ENCODE results near the gene TEX19.
"Not testable (repeated sequence)": the region's sequence is repeated elsewhere in the genome, so short reads cannot be mapped to it uniquely, and the experiment has no call there.

TEX19 gene

DNA sequence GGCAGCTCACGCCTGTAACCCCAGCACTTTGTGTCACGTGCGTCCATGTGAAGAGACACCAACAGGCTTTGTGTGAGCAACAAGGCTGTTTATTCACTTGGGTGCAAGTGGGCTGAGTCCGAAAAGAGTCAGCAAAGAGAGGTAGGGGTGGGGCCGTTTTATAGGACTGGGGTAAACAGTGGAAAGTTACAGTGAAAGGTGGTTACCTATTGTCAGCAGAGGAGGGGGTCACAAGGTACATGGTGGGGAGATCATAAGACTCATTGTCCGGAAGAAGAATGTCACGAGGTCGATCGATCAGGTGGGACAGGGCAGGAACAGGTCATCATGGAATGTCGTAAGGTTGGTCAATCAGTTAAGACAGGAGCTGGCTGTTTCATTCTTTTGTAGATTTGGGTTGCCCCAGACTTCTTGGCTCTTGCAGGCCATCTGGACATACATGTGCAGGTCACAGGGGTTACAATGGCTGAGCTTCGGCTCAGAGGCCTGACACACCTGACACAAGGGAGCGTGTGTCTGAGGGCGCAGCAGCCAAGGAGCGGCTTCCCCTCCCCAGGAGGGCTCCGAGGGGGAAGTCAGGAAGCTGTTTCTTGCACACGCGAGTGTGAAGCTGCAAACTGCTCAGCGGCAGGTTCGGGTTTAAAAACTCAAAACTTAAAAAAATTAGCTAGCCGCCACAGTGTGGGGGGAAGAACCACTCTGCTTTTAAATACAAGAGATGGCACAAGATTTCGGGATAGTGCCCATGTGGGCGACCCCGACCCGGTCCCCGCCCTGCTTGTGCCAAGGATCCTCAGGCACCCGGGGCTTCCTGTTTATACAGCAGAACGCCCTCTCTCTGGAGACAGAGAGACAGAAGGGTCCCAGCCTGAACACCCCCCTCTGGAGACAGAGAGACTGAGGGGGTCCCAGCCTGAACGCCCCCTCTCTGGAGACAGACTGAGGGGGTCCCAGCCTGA is 12.4 kb upstream of the TEX19 start:
- H3K4me3 ChIP-seq (ENCODE audit: low read depth, low read length): no peak overlapping the region
- in situ Hi-C loops (cut with HindIII; ENCODE audit: low sequenced_read_pairs): loop anchor here (10.0 kb wide), 1 partner anchor 68 kb away; the partner anchor contains the start of genes HEXD and OGFOD3
- DNase-seq (ENCODE audit: low read depth, low spot score): no peak
- TF ChIP-seq, protein P1, sequence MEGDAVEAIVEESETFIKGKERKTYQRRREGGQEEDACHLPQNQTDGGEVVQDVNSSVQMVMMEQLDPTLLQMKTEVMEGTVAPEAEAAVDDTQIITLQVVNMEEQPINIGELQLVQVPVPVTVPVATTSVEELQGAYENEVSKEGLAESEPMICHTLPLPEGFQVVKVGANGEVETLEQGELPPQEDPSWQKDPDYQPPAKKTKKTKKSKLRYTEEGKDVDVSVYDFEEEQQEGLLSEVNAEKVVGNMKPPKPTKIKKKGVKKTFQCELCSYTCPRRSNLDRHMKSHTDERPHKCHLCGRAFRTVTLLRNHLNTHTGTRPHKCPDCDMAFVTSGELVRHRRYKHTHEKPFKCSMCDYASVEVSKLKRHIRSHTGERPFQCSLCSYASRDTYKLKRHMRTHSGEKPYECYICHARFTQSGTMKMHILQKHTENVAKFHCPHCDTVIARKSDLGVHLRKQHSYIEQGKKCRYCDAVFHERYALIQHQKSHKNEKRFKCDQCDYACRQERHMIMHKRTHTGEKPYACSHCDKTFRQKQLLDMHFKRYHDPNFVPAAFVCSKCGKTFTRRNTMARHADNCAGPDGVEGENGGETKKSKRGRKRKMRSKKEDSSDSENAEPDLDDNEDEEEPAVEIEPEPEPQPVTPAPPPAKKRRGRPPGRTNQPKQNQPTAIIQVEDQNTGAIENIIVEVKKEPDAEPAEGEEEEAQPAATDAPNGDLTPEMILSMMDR (IDR thresholded peaks at IDR 0.05; ENCODE audit: low read depth, low read length): no peak

DNA sequence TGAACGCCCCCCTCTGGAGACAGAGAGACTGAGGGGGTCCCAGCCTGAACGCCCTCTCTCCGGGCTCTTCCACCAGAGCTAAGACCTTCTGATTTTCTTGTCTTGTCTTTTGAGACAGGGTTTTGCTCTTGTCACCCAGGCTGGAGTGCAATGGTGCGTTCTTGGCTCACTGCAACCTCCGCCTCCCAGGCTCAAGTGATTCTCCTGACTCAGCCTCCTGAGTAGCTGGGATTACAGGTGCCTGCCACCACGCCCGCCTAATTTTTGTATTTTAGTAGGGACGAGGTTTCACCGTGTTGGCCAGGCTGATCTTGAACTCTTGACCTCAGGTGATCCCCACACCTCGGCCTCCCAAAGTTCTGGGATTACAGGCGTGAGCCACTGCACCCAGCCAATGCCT is 11.1 kb upstream of the TEX19 start:
- DNase-seq (ENCODE audit: low read depth, low spot score); H3K4me3 ChIP-seq (ENCODE audit: low read depth, low read length): not testable (repeated sequence)

DNA sequence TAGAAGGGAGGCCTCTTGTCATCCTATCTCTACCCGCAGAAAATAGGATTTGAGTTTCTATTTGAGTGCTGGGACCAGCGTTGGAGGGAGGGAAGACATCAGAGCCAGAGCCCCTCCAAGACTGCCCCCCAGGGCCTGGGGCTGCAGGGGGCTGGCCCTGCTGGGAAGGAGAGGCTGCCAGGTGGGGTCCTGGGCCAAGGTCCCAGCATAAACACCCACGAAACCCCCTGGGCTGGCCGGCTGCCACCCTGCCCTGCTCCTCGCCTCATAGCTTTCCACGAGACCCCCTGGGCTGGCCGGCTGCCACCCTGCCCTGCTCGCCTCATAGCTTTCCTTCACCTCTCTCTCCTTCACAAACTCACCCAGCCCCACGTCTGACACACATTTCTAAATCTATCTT is 10.6 kb upstream of the TEX19 start:
- DNase-seq (ENCODE audit: low read depth, low spot score): no peak
- no peak overlapping the region for H3K4me3 ChIP-seq (ENCODE audit: low read depth, low read length)
- in situ Hi-C loops (cut with HindIII; ENCODE audit: low sequenced_read_pairs): loop anchor here (10.0 kb wide), 1 partner anchor 66 kb away; the partner anchor contains the start of genes HEXD and OGFOD3
- TF ChIP-seq, protein P1 (IDR thresholded peaks at IDR 0.05; ENCODE audit: low read depth, low read length): no peak

More for the DNA sequence above, 11.1 kb upstream of the TEX19 start:
- in situ Hi-C loops (cut with HindIII; ENCODE audit: low sequenced_read_pairs): loop anchor here (10.0 kb wide), 1 partner anchor 67 kb away; the partner anchor contains the start of genes HEXD and OGFOD3

DNA sequence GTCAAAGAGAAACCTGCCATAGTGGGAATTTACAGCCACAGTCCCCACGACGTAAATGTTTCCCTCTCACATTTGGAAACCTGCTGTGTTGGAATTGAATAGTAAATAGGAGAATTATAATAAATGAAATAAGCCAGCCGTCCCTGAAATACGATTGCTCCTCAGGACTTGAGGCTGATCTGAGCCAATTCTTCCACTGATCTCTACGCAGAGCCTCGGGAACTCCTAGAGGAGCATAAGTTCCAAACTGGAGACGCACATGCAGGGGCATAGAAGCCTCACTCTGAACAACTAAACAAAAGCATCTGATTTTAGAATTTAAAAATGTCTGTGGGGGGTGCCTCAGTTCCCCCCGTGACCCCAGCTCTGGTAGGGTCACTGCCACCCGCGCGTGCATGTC is 10.2 kb upstream of the TEX19 start:
- in situ Hi-C loops (cut with HindIII; ENCODE audit: low sequenced_read_pairs): loop anchor here (10.0 kb wide), 1 partner anchor 66 kb away; the partner anchor contains the start of genes HEXD and OGFOD3
- no peak overlapping the region for H3K4me3 ChIP-seq (ENCODE audit: low read depth, low read length)
- TF ChIP-seq, protein P1 (IDR thresholded peaks at IDR 0.05; ENCODE audit: low read depth, low read length): no peak
- DNase-seq (ENCODE audit: low read depth, low spot score): no peak

DNA sequence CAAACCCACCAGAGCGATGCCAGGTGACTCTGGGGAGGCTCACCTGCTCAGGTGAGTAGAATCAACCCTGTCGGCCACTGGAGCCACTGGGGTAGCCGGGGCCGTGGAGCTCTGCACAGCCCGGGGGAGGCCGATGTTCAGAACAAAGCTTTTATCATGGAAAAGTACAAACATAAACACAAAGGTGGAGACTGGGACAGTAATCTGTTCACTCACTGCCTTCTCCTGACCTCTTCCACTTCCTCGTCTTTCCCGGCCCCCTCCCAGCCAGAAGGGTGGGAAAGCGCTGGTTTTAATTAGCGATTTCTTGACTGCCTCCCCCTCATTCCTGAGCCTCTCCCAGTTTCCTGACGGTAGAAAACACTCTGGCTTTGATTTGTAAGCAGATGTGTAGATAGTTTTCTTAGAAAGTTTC is 9.8 kb upstream of the TEX19 start:
- no peak overlapping the region for H3K4me3 ChIP-seq (ENCODE audit: low read depth, low read length)
- no peak for DNase-seq (ENCODE audit: low read depth, low spot score)
- TF ChIP-seq, protein P1 (IDR thresholded peaks at IDR 0.05; ENCODE audit: low read depth, low read length): no peak
- in situ Hi-C loops (cut with HindIII; ENCODE audit: low sequenced_read_pairs): loop anchor here (10.0 kb wide), 1 partner anchor 66 kb away; the partner anchor contains the start of genes HEXD and OGFOD3

DNA sequence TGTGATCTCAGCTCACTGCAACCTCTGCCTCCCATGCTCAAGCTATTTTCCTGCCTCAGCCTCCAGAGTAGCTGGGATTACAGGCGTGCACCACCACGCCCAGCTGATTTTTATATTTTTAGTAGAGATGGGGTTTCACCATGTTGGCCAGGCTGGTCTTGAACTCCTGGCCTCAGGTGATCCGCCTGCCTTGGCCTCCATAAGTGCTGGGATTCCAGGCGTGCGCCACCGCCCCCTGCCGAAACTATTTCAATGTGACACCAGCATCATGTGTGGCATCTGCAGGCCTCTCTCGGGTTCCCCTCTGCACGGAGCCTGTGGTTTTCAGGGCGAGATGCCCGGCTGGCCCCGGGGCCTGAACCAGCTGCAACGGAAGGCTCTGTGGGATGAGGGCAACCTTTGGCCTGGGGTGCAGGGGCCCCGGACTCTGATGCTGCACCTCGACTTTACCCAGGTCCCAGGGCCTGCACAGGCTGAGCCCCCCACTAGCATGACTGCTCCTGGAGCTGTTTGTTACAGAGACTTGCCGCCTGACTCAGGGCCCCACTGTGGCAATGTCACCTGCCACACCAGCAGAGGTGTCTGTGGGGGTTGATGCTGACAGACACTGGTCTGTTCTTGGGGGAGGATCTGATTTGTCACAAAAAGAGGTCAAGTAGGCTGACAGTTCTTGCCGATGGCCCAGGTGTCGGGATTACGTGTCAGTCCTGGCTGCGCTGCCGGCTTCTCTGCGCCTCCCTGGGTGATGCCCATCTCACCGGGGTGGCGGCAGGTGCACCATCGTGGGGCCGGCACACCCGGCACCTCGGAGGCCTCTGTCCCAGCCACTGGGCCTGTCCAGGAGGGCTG is 8.6 kb upstream of the TEX19 start:
- TF ChIP-seq, protein P1 (IDR thresholded peaks at IDR 0.05; ENCODE audit: low read depth, low read length): no peak
- DNase-seq (ENCODE audit: low read depth, low spot score): no peak
- H3K4me3 ChIP-seq (ENCODE audit: low read depth, low read length): no peak overlapping the region
- in situ Hi-C loops (cut with HindIII; ENCODE audit: low sequenced_read_pairs): no loop called here
